Tibial artery (tissue), 4 donors: ENCODE results near the gene FES.

ENCODE experiments used
- DNase-seq, 2 donors: peaks; one replicate each; pipeline ENCODE4 v3.0.0-alpha.2; 2019
- H3K27ac ChIP-seq, 2 donors: fragments of 200-600 bp; sonication (generic) in 1 of 2; 1 replicate in 1 of 2; 2 replicates in 1 of 2; pipeline ENCODE4 v1.5.1; 2018 to 2019; ENCODE audit warnings: mild to moderate bottlenecking in 1 of 2
- H3K27me3 ChIP-seq, 2 donors: fragments of 200-600 bp; sonication (generic) in 1 of 2; one replicate each; pipeline versions ENCODE4 v1.5.1 to v1.6.0; 2016 to 2019
- H3K36me3 ChIP-seq, 3 donors: fragments of 200-600 bp; sonication (generic) in 2 of 3; one replicate each; pipeline ENCODE4 v1.5.1; 2016 to 2019; ENCODE audit warnings: mild to moderate bottlenecking in 2 of 3
- H3K4me1 ChIP-seq, 4 donors: fragments of 200-600 bp; sonication (generic) in 2 of 4; 1 replicate in 3 of 4; 2 replicates in 1 of 4; pipeline ENCODE4 v1.5.1; 2016 to 2019
- H3K4me3 ChIP-seq, 2 donors: fragments of 200-600 bp; sonication (generic) in 1 of 2; 1 replicate in 1 of 2; 2 replicates in 1 of 2; pipeline ENCODE4 v1.5.1; 2018 to 2019; ENCODE audit warnings: mild to moderate bottlenecking in 2 of 2
- H3K9me3 ChIP-seq, 3 donors: fragments of 200-600 bp; sonication (generic) in 1 of 3; one replicate each; pipeline ENCODE4 v1.5.1; 2016 to 2019
- intact Hi-C: fragments of 100-400 bp; cut with DNase I; formaldehyde crosslinking; loops from one replicate; pipeline ENCODE4 v1.15.0; 2023; ENCODE audit warnings: low total_unique reads
- TF ChIP-seq, protein P1 (sequence below), 2 experiments: fragments of 200-600 bp in 1 of 2; fragments of 450-650 bp in 1 of 2; IDR thresholded peaks; one replicate each; pipeline ENCODE4 v1.5.1; 2017 to 2019; ENCODE audit warnings: antibody characterized with exemption in 2 of 2, mild to moderate bottlenecking in 1 of 2, moderate library complexity in 1 of 2

Gene FES

DNA sequence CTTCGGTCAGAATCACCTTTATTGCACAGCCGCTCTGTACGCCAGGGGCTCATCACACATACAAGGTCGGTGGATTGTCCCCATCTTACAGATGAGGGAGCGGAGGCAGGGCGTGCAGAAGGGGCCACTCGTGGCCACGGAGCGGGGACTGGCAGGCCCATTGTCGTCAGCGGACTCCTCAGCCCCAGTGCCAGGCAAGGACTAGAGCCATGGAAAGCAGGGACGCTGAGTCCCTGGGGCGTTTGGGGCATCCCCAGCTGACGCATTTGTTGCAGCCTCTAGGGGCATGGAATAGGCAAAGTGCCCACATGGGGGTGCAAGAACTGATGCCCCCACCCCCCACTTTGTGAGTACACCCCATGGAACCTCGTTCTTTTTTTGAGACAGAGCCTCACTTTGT is 45.8 kb upstream of the FES start:
- intact Hi-C loops: no loop called here
- Histone ChIP-seq H3K4me1 (peaks cover 0 to 4% (median 0%) of the 10 kb centered on the region in 4 donors), H3K27ac (no peak overlapping the region), H3K4me3 (no peak overlapping the region), H3K27me3 (no peaks in the 10 kb centered on the region), H3K36me3 (no peaks in the 10 kb centered on the region), H3K9me3 (no peaks in the 10 kb centered on the region)
- TF ChIP-seq, protein P1, sequence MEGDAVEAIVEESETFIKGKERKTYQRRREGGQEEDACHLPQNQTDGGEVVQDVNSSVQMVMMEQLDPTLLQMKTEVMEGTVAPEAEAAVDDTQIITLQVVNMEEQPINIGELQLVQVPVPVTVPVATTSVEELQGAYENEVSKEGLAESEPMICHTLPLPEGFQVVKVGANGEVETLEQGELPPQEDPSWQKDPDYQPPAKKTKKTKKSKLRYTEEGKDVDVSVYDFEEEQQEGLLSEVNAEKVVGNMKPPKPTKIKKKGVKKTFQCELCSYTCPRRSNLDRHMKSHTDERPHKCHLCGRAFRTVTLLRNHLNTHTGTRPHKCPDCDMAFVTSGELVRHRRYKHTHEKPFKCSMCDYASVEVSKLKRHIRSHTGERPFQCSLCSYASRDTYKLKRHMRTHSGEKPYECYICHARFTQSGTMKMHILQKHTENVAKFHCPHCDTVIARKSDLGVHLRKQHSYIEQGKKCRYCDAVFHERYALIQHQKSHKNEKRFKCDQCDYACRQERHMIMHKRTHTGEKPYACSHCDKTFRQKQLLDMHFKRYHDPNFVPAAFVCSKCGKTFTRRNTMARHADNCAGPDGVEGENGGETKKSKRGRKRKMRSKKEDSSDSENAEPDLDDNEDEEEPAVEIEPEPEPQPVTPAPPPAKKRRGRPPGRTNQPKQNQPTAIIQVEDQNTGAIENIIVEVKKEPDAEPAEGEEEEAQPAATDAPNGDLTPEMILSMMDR (IDR thresholded peaks at IDR 0.05): no peak
- DNase-seq: no peak

DNA sequence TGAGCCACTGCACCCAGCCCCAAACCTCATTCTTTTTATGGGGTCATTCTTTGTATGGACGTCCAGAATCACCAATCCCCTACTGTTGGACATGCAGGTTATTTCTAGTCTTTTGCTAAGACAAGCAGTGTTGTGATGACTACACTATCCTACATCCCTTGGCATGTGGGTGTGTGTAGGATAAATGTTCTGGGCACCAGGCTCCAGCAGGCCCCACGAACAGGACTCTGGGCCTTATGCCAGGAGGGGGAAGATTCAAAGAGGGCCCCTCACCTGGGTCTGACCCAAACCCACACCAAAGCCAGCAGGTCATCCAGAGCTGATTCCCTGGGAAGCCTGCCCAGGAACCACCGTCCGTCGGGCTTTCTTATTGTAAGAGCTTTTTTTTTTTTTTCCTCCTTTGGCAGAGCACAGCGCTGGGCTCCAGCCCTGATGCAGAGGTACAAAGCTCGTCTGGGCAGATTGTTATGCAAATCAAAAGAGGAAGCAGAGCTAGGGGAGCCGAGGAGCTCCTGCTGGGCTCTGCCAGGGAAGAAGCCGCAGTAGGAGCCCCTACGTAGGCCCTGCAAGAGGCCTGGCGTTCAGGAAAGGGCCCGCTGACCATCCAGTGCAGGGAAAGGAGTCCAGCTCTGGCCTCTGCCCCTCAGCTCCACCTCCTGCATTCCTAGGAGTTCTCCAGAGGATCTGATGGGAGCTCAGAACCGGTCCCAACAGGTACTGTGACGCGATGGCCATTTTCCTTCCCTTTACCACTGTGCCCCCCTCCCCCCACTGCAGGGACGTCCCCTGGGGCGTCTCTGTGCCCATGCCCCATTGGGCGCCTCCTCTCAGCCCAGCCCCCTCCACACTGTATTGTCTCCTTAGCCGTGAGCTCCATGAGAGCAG is 44.9 kb upstream of the FES start:
- no peak overlapping the region for H3K4me3 ChIP-seq
- H3K36me3 ChIP-seq: no peaks in the 10 kb centered on the region
- H3K4me1 ChIP-seq: peaks cover 0 to 4% (median 0%) of the 10 kb centered on the region in 4 donors
- TF ChIP-seq, protein P1 (IDR thresholded peaks at IDR 0.05): no peak
- no peaks in the 10 kb centered on the region for H3K9me3 ChIP-seq
- no peak for DNase-seq
- no peaks in the 10 kb centered on the region for H3K27me3 ChIP-seq
- no peak overlapping the region for H3K27ac ChIP-seq
- intact Hi-C loops: no loop called here

DNA sequence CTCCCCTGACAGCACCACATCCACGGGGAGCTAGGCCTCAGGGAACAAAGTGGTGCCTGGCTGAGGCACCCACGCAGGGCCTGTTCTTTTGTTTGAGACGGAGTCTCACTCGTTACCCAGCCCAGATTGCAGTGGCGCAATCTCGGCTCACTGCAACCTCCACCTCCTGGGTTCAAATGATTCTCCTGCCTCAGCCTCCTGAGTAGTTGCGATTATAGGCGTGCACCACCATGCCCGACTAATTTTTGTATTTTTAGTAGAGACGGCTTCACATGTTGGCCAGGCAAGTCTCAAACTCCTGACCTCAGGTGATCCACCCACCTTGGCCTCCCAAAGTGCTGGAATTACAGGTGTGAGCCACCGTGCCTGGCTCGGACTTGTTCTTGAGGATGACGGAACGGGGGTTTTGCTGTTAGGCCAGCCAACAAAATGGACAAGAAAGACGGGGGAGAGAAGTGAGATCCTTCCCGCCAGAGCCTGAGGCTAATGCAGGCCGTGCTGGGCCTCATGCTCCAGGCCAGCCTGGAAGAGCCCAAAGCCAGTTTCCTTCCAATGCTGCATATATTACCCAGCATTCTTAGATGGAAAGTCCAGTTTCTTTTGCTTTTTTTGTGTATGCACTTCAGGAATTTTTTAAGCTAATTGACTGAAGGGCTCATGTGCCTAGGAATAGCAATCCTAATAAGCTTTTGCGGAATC is 44.0 kb upstream of the FES start:
- Histone ChIP-seq H3K4me3 (no peak overlapping the region), H3K27ac (no peak overlapping the region), H3K36me3 (no peaks in the 10 kb centered on the region), H3K27me3 (no peaks in the 10 kb centered on the region), H3K4me1 (peaks cover 0 to 4% (median 0%) of the 10 kb centered on the region in 4 donors), H3K9me3 (no peaks in the 10 kb centered on the region)
- TF ChIP-seq, protein P1 (IDR thresholded peaks at IDR 0.05): no peak
- no peak for DNase-seq
- intact Hi-C loops: no loop called here

DNA sequence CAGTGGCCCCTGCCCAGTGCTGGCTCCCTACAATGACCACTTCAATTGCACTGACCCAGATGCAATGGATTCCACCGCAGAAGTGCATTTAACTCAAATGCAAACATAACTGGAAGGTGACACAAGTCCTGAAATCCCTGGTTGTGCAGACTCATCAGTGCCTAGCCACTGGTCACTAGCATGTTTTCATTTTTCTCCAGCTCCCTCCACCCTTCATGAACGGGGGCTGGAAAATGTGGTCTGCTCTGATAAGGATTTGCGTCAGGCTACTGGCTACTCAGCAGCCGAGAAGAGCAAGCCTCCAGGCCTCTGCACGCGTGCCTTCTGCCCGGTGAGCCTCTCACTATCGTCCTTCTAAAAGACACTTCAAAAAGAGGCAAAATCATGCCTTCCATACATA is 43.4 kb upstream of the FES start:
- Histone ChIP-seq H3K4me1 (peaks cover 0 to 4% (median 0%) of the 10 kb centered on the region in 4 donors), H3K4me3 (no peak overlapping the region), H3K9me3 (no peaks in the 10 kb centered on the region), H3K36me3 (no peaks in the 10 kb centered on the region), H3K27ac (no peak overlapping the region), H3K27me3 (no peaks in the 10 kb centered on the region)
- DNase-seq: no peak
- TF ChIP-seq, protein P1 (IDR thresholded peaks at IDR 0.05): no peak
- intact Hi-C loops: no loop called here

DNA sequence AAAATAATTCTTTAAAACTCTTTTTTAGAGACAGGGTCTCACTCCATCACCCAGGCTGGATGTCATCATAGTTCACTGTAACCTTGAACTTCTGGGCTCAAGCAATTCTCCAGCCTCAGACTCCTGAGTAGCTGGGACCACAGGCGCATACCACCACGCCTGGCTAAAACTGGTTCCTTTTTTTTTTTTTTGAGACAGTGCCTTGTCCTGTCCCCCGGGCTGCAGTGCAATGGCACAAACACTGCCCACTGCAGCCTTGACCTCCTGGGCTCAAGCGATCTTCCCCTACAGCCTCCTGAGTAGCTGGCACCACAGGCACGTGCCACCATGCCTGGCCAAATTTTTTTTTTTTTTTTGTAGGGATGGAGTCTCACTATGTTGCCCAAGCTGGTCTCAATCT is 39.6 kb upstream of the FES start:
- TF ChIP-seq, protein P1 (IDR thresholded peaks at IDR 0.05): no peak
- Histone ChIP-seq H3K27ac (no peak overlapping the region), H3K36me3 (no peaks in the 10 kb centered on the region), H3K4me1 (peaks cover 0 to 2% (median 0%) of the 10 kb centered on the region in 4 donors), H3K4me3 (no peak overlapping the region), H3K9me3 (no peaks in the 10 kb centered on the region), H3K27me3 (peaks cover 0 to under 1% of the 10 kb centered on the region in 2 donors)
- intact Hi-C loops: no loop called here
- DNase-seq: no peak
